ENCODE results near the gene DDX52.

- TF ChIP-seq CTCF (IDR thresholded peaks at IDR 0.05) (no peak), POLR2A (IDR thresholded peaks at IDR 0.05) (no peak)
These were observed 16.7 kb upstream of the DDX52 start for GRCh38 chr17:37659925-37660324.

Measured in lower leg skin (tissue), 3 donors.